Activated naive CD4-positive, alpha-beta T cell treated with anti-CD3 and anti-CD28 coated beads for 36 hours (primary cell): Measurements from ENCODE around the gene NDUFA13. TPM values are rescaled to one million over a fixed set of nuclear protein-coding genes. Genes with fewer than 3 reads are reported as not detected.

Source experiments
- CTCF ChIA-PET: fragments of 350-600 bp; sonication (Branson Sonifier 250); formaldehyde crosslinking; loops from one replicate; lab custom pipeline; 2021; ENCODE audit warnings: antibody characterized with exemption; lab: Charles Lee
- DNase-seq: peaks from one replicate; pipeline ENCODE4 v3.0.0-alpha.2; 2020
- H3K27ac Mint-ChIP-seq: one replicate; pipeline ENCODE4 v1.8.0; 2021; ENCODE audit warnings: mild to moderate bottlenecking, mixed read lengths
- H3K27me3 Mint-ChIP-seq: one replicate; pipeline ENCODE4 v1.8.0; 2021; ENCODE audit warnings: low read depth, mixed read lengths
- H3K36me3 Mint-ChIP-seq: one replicate; pipeline ENCODE4 v1.8.0; 2021; ENCODE audit warnings: low read depth, mixed read lengths
- H3K4me1 Mint-ChIP-seq: one replicate; pipeline ENCODE4 v1.8.0; 2021; ENCODE audit warnings: low read depth, mixed read lengths
- H3K4me3 Mint-ChIP-seq: one replicate; pipeline ENCODE4 v1.8.0; 2021; ENCODE audit warnings: mild to moderate bottlenecking, moderate library complexity, mixed read lengths
- H3K9me3 Mint-ChIP-seq: one replicate; pipeline ENCODE4 v1.8.0; 2021; ENCODE audit warnings: mixed read lengths
- intact Hi-C: fragments of 100-400 bp; cut with micrococcal nuclease; formaldehyde crosslinking; loops from one replicate; pipeline ENCODE4 v1.15.1; 2023
- total RNA-seq, 2 experiments: library from RNA; stranded (reverse); gene quantifications; one replicate each; pipeline ENCODE4 v1.2.3, GENCODE V29; 2021

The NDUFA13 gene
- total RNA-seq, 2 experiments from 2014 or later = 351 to 376 TPM

GRCh38 chr19:19540715-19541515, 24.9 kb downstream of the NDUFA13 start:
- intact Hi-C loops = loop anchor here (1.0 kb wide), 1 partner anchor 57 kb away; no protein-coding TSS in a partner anchor
- no peak overlapping the region for H3K27ac Mint-ChIP-seq
- H3K4me1 Mint-ChIP-seq = peaks cover 33% of the 10 kb centered on the region
- peaks cover 8% of the 10 kb centered on the region for H3K27me3 Mint-ChIP-seq
- CTCF ChIA-PET = interaction anchor here (0.6 to 1.6 kb wide), 3 partner anchors 9 to 492 kb away, joined by 3 to 14 read pairs (median 6); no protein-coding TSS in a partner anchor
- no peaks in the 10 kb centered on the region for H3K36me3 Mint-ChIP-seq
- DNase-seq = peak; percentile 87
- H3K9me3 Mint-ChIP-seq = no peaks in the 10 kb centered on the region
- peak overlapping the region; percentile 62 for H3K4me3 Mint-ChIP-seq

- CTCF ChIA-PET = interaction anchor here (0.6 to 1.6 kb wide), 3 partner anchors 9 to 493 kb away, joined by 3 to 14 read pairs (median 6); no protein-coding TSS in a partner anchor
- no peaks in the 10 kb centered on the region for H3K9me3 Mint-ChIP-seq
- no peak for DNase-seq
- peaks cover 8% of the 10 kb centered on the region for H3K27me3 Mint-ChIP-seq
- intact Hi-C loops = no loop called here
- H3K4me1 Mint-ChIP-seq = peaks cover 33% of the 10 kb centered on the region
- H3K27ac Mint-ChIP-seq = no peak overlapping the region
- H3K4me3 Mint-ChIP-seq = no peak overlapping the region
- H3K36me3 Mint-ChIP-seq = no peaks in the 10 kb centered on the region
Observed at GRCh38 chr19:19541616-19542015, 25.6 kb downstream of the NDUFA13 start.

- Mint-ChIP-seq H3K27ac (no peak overlapping the region), H3K4me3 (no peak overlapping the region), H3K36me3 (no peaks in the 10 kb centered on the region), H3K4me1 (peaks cover 30% of the 10 kb centered on the region), H3K27me3 (peaks cover 8% of the 10 kb centered on the region), H3K9me3 (no peaks in the 10 kb centered on the region)
- CTCF ChIA-PET = interaction anchor here (1.6 kb wide), 1 partner anchor 12 kb away, joined by 7 read pairs; no protein-coding TSS in a partner anchor
- no peak for DNase-seq
- intact Hi-C loops = no loop called here
Observed at GRCh38 chr19:19542507-19542906, 26.5 kb downstream of the NDUFA13 start.

GRCh38 chr19:19543101-19543500, 27.1 kb downstream of the NDUFA13 start:
- Mint-ChIP-seq H3K36me3 (no peaks in the 10 kb centered on the region), H3K4me1 (peaks cover 26% of the 10 kb centered on the region), H3K9me3 (no peaks in the 10 kb centered on the region), H3K27ac (no peak overlapping the region), H3K4me3 (no peak overlapping the region), H3K27me3 (peaks cover 8% of the 10 kb centered on the region)
- intact Hi-C loops = no loop called here
- no peak for DNase-seq
- CTCF ChIA-PET = interaction anchor here (0.7 to 1.6 kb wide), 2 partner anchors 11 to 12 kb away, joined by 3 to 7 read pairs; no protein-coding TSS in a partner anchor

- H3K4me3 Mint-ChIP-seq = no peak overlapping the region
- CTCF ChIA-PET = interaction anchor here (0.7 to 1.6 kb wide), 2 partner anchors 11 kb away, joined by 3 to 7 read pairs; no protein-coding TSS in a partner anchor
- intact Hi-C loops = no loop called here
- peaks cover 7% of the 10 kb centered on the region for H3K27me3 Mint-ChIP-seq
- H3K36me3 Mint-ChIP-seq = no peaks in the 10 kb centered on the region
- DNase-seq = no peak
- no peak overlapping the region for H3K27ac Mint-ChIP-seq
- peaks cover 23% of the 10 kb centered on the region for H3K4me1 Mint-ChIP-seq
- no peaks in the 10 kb centered on the region for H3K9me3 Mint-ChIP-seq
Observed at GRCh38 chr19:19543640-19544039, 27.6 kb downstream of the NDUFA13 start.

GRCh38 chr19:19544257-19544953, 28.4 kb downstream of the NDUFA13 start:
- intact Hi-C loops = no loop called here
- CTCF ChIA-PET = interaction anchor here (1.6 kb wide), 1 partner anchor 10 kb away, joined by 7 read pairs; no protein-coding TSS in a partner anchor
- no peaks in the 10 kb centered on the region for H3K36me3 Mint-ChIP-seq

GRCh38 chr19:19544954-19545591, 29.0 kb downstream of the NDUFA13 start:
- H3K36me3 Mint-ChIP-seq = no peaks in the 10 kb centered on the region
- H3K27ac Mint-ChIP-seq = no peak overlapping the region
- DNase-seq = no peak
- peaks cover 3% of the 10 kb centered on the region for H3K27me3 Mint-ChIP-seq
- CTCF ChIA-PET = interaction anchor here (1.2 kb wide), 1 partner anchor 9 kb away, joined by 6 read pairs; no protein-coding TSS in a partner anchor
- no peaks in the 10 kb centered on the region for H3K9me3 Mint-ChIP-seq
- H3K4me1 Mint-ChIP-seq = peaks cover 16% of the 10 kb centered on the region
- no peak overlapping the region for H3K4me3 Mint-ChIP-seq
- intact Hi-C loops = no loop called here

More at GRCh38 chr19:19544257-19544953, 28.4 kb downstream of the NDUFA13 start:
- Mint-ChIP-seq H3K27ac (no peak overlapping the region), H3K4me1 (peaks cover 16% of the 10 kb centered on the region), H3K27me3 (peaks cover 3% of the 10 kb centered on the region), H3K4me3 (no peak overlapping the region), H3K9me3 (no peaks in the 10 kb centered on the region)
- DNase-seq = no peak

- intact Hi-C loops = no loop called here
- Mint-ChIP-seq H3K27ac (no peak overlapping the region), H3K4me1 (peaks cover 14% of the 10 kb centered on the region), H3K4me3 (no peak overlapping the region), H3K27me3 (peaks cover under 1% of the 10 kb centered on the region), H3K9me3 (no peaks in the 10 kb centered on the region), H3K36me3 (no peaks in the 10 kb centered on the region)
- CTCF ChIA-PET = interaction anchor here (1.1 to 1.2 kb wide), 2 partner anchors 9 to 98 kb away, joined by 4 to 6 read pairs; partner anchors contain the start of gene GMIP
- no peak for DNase-seq
Observed at GRCh38 chr19:19545707-19546106, 29.7 kb downstream of the NDUFA13 start.

GRCh38 chr19:19546751-19547162, 30.7 kb downstream of the NDUFA13 start:
- H3K27me3 Mint-ChIP-seq = no peaks in the 10 kb centered on the region
- intact Hi-C loops = no loop called here

GRCh38 chr19:19547674-19548336, 31.8 kb downstream of the NDUFA13 start:
- intact Hi-C loops = no loop called here
- H3K4me1 Mint-ChIP-seq = no peaks in the 10 kb centered on the region
- no peak for DNase-seq
- H3K27ac Mint-ChIP-seq = no peak overlapping the region
- H3K9me3 Mint-ChIP-seq = no peaks in the 10 kb centered on the region
- no peaks in the 10 kb centered on the region for H3K36me3 Mint-ChIP-seq
- CTCF ChIA-PET = interaction anchor here (2.8 kb wide), 1 partner anchor 16 kb away, joined by 8 read pairs; no protein-coding TSS in a partner anchor
- no peak overlapping the region for H3K4me3 Mint-ChIP-seq
- H3K27me3 Mint-ChIP-seq = no peaks in the 10 kb centered on the region

More at GRCh38 chr19:19546751-19547162, 30.7 kb downstream of the NDUFA13 start:
- H3K36me3 Mint-ChIP-seq = no peaks in the 10 kb centered on the region
- H3K4me3 Mint-ChIP-seq = no peak overlapping the region
- no peak for DNase-seq
- CTCF ChIA-PET = interaction anchor here (0.7 to 2.8 kb wide), 4 partner anchors 8 to 97 kb away, joined by 3 to 8 read pairs (median 5); partner anchors contain the start of gene GMIP
- H3K9me3 Mint-ChIP-seq = no peaks in the 10 kb centered on the region
- H3K4me1 Mint-ChIP-seq = peaks cover 8% of the 10 kb centered on the region
- no peak overlapping the region for H3K27ac Mint-ChIP-seq
